Esophagus muscularis mucosa (tissue), 4 donors: ENCODE data around the gene FAM3B. TPM values are rescaled to one million over a fixed set of nuclear protein-coding genes. Genes with fewer than 3 reads are reported as not detected.

Experiments used
- DNase-seq: peaks from one replicate; pipeline ENCODE4 v3.0.0-alpha.2; 2017; ENCODE audit errors: extremely low spot score
- H3K27ac ChIP-seq, 4 donors: fragments of 200-600 bp; sonication (generic); replicated peaks in 1 of 4; 1 replicate in 3 of 4; 2 replicates in 1 of 4; pipeline ENCODE4 v1.5.1; 2016 to 2019; ENCODE audit warnings: mild to moderate bottlenecking in 1 of 4
- H3K27me3 ChIP-seq, 4 donors: fragments of 200-600 bp; sonication (generic); one replicate each; pipeline versions ENCODE4 v1.5.1 to v1.6.0; 2016 to 2019
- H3K36me3 ChIP-seq, 4 donors: fragments of 200-600 bp; sonication (generic); one replicate each; pipeline ENCODE4 v1.5.1; 2016 to 2019
- H3K4me1 ChIP-seq, 4 donors: fragments of 200-600 bp; sonication (generic); one replicate each; pipeline ENCODE4 v1.5.1; 2016 to 2019
- H3K4me3 ChIP-seq, 4 donors: fragments of 200-600 bp; sonication (generic); 1 replicate in 2 of 4; 2 replicates in 2 of 4; pipeline ENCODE4 v1.5.1; 2016 to 2019; ENCODE audit warnings: mild to moderate bottlenecking in 4 of 4, moderate library complexity in 1 of 4
- H3K9me3 ChIP-seq, 4 donors: fragments of 200-600 bp; sonication (generic); 1 replicate in 3 of 4; 2 replicates in 1 of 4; pipeline ENCODE4 v1.5.1; 2016 to 2019
- EP300 ChIP-seq: sonication (generic); formaldehyde crosslinking; IDR thresholded peaks from one replicate; pipeline ENCODE4 v1.6.1; 2017; ENCODE audit warnings: antibody characterized with exemption
- POLR2A ChIP-seq: fragments of 450-650 bp; IDR thresholded peaks from one replicate; pipeline ENCODE4 v1.6.1; 2017; ENCODE audit warnings: antibody characterized with exemption, moderate library complexity, mild to moderate bottlenecking, low read depth
- POLR2AphosphoS5 ChIP-seq, 2 donors: sonication (generic); formaldehyde crosslinking; IDR thresholded peaks; one replicate each; pipeline ENCODE4 v1.6.1; 2017; ENCODE audit warnings: antibody characterized with exemption in 2 of 2
- WGBS: methylation state at CpG from one replicate; pipeline ENCODE4 v1.1.5; 2018; 5-methylcytosine and 5-hydroxymethylcytosine counted together
- intact Hi-C: fragments of 100-400 bp; cut with DNase I; formaldehyde crosslinking; loops from one replicate; pipeline ENCODE4 v1.15.1; 2023
- total RNA-seq, 4 donors: library from RNA; depleted of rRNA; stranded (reverse); fragments of >200 nt; gene quantifications; one replicate each; pipeline versions ENCODE4 v1.1.0 to v1.2.1, GENCODE V29; 2016
- TF ChIP-seq, protein P1 (sequence below), 3 experiments: fragments of 200-600 bp in 2 of 3; fragments of 450-650 bp in 1 of 3; sonication (generic) in 2 of 3; IDR thresholded peaks; one replicate each; pipeline ENCODE4 v1.5.1; 2017 to 2019; ENCODE audit warnings: antibody characterized with exemption in 3 of 3, mild to moderate bottlenecking in 2 of 3, moderate library complexity in 1 of 3

Gene FAM3B, protein sequence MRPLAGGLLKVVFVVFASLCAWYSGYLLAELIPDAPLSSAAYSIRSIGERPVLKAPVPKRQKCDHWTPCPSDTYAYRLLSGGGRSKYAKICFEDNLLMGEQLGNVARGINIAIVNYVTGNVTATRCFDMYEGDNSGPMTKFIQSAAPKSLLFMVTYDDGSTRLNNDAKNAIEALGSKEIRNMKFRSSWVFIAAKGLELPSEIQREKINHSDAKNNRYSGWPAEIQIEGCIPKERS
- total RNA-seq = under 1 TPM in 1 of 4 donors, not detected in 3; 0.45 TPM

DNA sequence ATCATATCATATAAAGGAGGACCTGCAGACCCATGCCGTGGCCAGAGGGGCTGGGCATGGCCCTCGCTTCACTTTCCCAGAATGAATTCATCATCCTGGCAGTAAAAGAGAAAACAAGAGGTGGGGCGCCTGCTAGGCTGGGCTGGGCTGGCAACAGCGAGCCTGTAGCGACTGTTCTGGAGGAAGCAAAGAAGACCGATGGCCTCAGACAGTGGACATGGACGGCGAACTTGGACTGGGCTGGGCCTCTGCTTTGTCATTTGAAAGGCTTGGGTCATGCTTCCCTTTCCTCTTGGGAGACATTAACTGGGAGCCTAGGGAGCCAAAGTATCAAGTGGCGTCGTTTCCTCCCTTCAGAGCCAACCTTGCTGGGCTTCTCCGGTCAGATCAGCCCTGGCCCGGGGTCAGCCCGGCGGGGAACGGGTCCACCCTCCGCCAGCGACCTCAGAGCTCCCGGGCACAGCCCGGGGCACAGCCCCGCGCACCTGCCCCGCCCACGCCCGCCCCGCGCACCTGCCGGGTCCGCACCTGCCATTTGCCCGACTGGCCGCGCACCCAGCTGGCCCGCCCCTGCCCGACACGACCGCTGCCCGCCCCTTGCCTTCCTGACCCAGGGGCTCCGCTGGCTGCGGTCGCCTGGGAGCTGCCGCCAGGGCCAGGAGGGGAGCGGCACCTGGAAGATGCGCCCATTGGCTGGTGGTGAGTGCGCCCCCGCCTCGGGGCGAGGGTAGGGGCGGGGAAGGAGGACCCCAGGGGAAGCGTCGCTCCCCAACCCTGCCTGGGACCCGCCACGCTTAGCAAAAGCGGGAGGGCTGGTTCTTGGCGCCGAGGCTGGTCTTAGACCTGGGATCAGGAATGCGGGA, at the start of gene FAM3B:
FAM3B (plus strand) TSS at position 602 of the 863 bp plus-strand sequence; CDS start at position 681, 79 bp downstream.
- TF ChIP-seq POLR2A (no peak), POLR2AphosphoS5 (IDR thresholded peaks at IDR 0.05) (no peak)
- TF ChIP-seq, protein P1, sequence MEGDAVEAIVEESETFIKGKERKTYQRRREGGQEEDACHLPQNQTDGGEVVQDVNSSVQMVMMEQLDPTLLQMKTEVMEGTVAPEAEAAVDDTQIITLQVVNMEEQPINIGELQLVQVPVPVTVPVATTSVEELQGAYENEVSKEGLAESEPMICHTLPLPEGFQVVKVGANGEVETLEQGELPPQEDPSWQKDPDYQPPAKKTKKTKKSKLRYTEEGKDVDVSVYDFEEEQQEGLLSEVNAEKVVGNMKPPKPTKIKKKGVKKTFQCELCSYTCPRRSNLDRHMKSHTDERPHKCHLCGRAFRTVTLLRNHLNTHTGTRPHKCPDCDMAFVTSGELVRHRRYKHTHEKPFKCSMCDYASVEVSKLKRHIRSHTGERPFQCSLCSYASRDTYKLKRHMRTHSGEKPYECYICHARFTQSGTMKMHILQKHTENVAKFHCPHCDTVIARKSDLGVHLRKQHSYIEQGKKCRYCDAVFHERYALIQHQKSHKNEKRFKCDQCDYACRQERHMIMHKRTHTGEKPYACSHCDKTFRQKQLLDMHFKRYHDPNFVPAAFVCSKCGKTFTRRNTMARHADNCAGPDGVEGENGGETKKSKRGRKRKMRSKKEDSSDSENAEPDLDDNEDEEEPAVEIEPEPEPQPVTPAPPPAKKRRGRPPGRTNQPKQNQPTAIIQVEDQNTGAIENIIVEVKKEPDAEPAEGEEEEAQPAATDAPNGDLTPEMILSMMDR (IDR thresholded peaks at IDR 0.05) = no peak
- WGBS = 15% methylated on average over 23 of the region's 55 CpGs
- Histone ChIP-seq H3K9me3 (no peaks in the 10 kb centered on the region), H3K36me3 (no peaks in the 10 kb centered on the region), H3K4me3 (peak within 1 kb of the TSS; percentile 36 to 55 (median 42)), H3K27me3 (peaks cover 0 to 36% (median 14%) of the 10 kb centered on the region in 4 donors), H3K27ac (no peak within 1 kb of the TSS), H3K4me1 (peaks cover 10 to 14% (median 13%) of the 10 kb centered on the region in 4 donors)
- DNase-seq = no peak
- intact Hi-C loops = no loop called here

DNA sequence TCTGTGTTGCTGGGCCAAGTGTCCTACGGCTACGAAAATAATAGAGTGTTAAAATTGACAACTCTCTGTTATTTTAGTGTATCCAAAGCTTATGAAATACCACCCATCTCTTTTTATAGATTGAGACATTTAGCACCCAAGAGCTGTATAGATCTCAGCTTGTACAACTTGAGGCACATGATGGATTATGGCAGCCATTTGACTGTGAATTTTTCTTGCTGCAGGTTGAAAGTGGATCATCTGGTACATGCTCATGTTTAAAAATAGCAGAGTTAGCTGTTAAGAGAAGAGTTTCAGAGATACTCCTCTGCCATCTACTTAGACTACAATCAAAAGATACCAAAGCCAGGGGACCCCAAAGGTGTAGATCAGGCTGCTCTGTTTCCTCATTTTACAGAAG, 49.3 kb upstream of the FAM3B start:
- H3K36me3 ChIP-seq = peaks cover 0 to 30% (median 0%) of the 10 kb centered on the region in 4 donors
- no peak overlapping the region for H3K4me3 ChIP-seq
- intact Hi-C loops = no loop called here
- H3K27ac ChIP-seq = no peak overlapping the region
- 86% methylated on average over 2 of the region's 2 CpGs for WGBS
- H3K27me3 ChIP-seq = no peaks in the 10 kb centered on the region
- no peaks in the 10 kb centered on the region for H3K4me1 ChIP-seq
- H3K9me3 ChIP-seq = peaks cover 0 to 10% (median 4%) of the 10 kb centered on the region in 4 donors
- DNase-seq = no peak
- no peak for TF ChIP-seq POLR2AphosphoS5 (IDR thresholded peaks at IDR 0.05)
- no peak for TF ChIP-seq POLR2A
- TF ChIP-seq, protein P1 (IDR thresholded peaks at IDR 0.05) = no peak
- no peak for TF ChIP-seq EP300

DNA sequence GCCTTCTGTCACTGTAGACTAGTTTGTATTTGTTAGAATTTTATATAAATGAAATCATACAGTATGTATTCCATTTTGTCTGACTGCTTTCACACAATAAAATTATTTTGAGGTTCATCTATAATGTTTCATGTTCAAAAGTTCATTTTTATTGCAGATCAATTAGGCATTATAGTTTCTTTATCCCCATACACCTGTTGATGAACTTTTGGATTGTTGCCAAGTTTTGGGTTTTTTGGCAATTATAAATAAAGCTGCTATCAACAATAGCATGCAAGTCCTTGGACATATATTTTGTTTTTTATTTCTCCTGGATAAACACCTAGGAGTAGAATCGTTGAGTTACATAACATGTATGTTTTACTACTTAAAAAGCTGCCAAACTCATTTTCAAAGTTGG, 47.1 kb upstream of the FAM3B start:
- intact Hi-C loops = no loop called here
- Histone ChIP-seq H3K4me1 (no peaks in the 10 kb centered on the region), H3K27me3 (no peaks in the 10 kb centered on the region), H3K36me3 (peaks cover 0 to 27% (median under 1%) of the 10 kb centered on the region in 4 donors), H3K27ac (no peak overlapping the region), H3K9me3 (peaks cover 0 to 10% (median 4%) of the 10 kb centered on the region in 4 donors), H3K4me3 (no peak overlapping the region)
- no peak for DNase-seq
- no peak for TF ChIP-seq POLR2AphosphoS5 (IDR thresholded peaks at IDR 0.05)
- no peak for TF ChIP-seq EP300
- TF ChIP-seq, protein P1 (IDR thresholded peaks at IDR 0.05) = no peak
- TF ChIP-seq POLR2A = no peak
- 31% methylated on average over 1 of the region's 1 CpG for WGBS

DNA sequence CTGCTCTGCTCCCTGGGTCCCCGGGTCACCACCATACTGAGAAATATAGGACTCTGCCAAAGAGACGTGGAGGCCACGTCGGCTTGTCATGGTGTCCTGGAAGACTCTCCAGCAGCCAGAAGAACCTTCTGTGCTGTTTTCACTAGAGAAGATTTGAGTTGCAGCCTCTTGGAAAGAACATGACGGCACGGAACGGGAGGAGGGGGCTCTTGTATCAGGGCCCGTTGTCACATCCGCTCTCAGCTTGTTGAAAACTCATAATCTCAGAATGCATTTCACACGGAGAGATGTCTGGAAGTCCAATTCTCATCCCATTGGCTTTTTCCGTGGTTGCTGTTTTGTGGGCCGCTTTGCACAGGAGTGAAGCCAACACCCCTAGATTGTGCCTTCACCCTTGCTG, 39.4 kb upstream of the FAM3B start:
- 82% methylated on average over 12 of the region's 12 CpGs for WGBS
- H3K27ac ChIP-seq = no peak overlapping the region

More for the DNA sequence above, 39.4 kb upstream of the FAM3B start:
- Histone ChIP-seq H3K36me3 (peaks cover 0 to 40% (median 21%) of the 10 kb centered on the region in 4 donors), H3K4me3 (no peak overlapping the region), H3K27me3 (no peaks in the 10 kb centered on the region), H3K4me1 (peaks cover 0 to 7% (median 0%) of the 10 kb centered on the region in 4 donors), H3K9me3 (peaks cover 0 to under 1% (median under 1%) of the 10 kb centered on the region in 4 donors)
- DNase-seq = peak; percentile 68
- TF ChIP-seq POLR2A = no peak
- TF ChIP-seq POLR2AphosphoS5 (IDR thresholded peaks at IDR 0.05) = no peak
- TF ChIP-seq, protein P1 (IDR thresholded peaks at IDR 0.05) = no peak
- TF ChIP-seq EP300 = no peak
- intact Hi-C loops = no loop called here
